Coronary artery (tissue), 2 donors: ENCODE measurements around the gene DOCK4.

Experiments
- DNase-seq: peaks from one replicate; pipeline ENCODE4 v3.0.0-alpha.2; 2017; ENCODE audit warnings: low spot score
- H3K27ac ChIP-seq, 2 donors: fragments of 200-600 bp; sonication (generic); one replicate each; pipeline ENCODE4 v1.5.1; 2016 to 2019
- H3K4me3 ChIP-seq: fragments of 200-600 bp; sonication (generic); 2 replicates; pipeline ENCODE4 v1.5.1; 2016; ENCODE audit warnings: mild to moderate bottlenecking, moderate library complexity
- CTCF ChIP-seq: fragments of 200-600 bp; sonication (generic); IDR thresholded peaks from one replicate; pipeline ENCODE4 v1.5.1; 2019; ENCODE audit warnings: antibody characterized with exemption

DOCK4 gene

DNA sequence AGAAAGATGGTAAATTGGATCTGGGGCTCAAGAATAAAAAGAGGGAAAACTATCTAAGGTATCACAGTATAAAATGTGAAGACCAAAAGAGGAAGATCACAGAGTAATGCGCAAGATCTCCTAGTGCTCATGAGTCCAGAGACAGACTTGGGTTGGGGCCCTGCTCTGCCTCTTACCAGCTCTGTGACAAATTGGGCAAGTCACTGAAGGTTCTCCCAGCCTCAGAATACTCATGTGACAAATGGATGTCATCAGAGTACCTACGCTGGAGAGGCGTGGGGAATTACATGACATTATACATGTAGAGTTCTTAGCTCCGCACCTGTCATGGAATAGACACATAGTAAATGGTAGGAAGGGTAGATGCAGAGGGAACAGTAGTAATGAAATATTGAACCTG is 124.4 kb downstream of the DOCK4 start:
- Histone ChIP-seq H3K4me3 (no peak overlapping the region), H3K27ac (peak overlapping the region in 1 of 2 donors; percentile 4)
- TF ChIP-seq CTCF, result no peak
- DNase-seq, result no peak

GRCh38 chr7:112080978-112081377 is 125.2 kb downstream of the DOCK4 start:
- Histone ChIP-seq H3K27ac (peak overlapping the region in 1 of 2 donors; percentile 75), H3K4me3 (peak overlapping the region; percentile 11)
- DNase-seq, result no peak
- TF ChIP-seq CTCF, result no peak

- Histone ChIP-seq H3K27ac (peak overlapping the region in 1 of 2 donors; percentile 34), H3K4me3 (peak overlapping the region; percentile 2)
- DNase-seq, result no peak
- TF ChIP-seq CTCF, result no peak
Measured at GRCh38 chr7:112080441-112080840, 125.8 kb downstream of the DOCK4 start.

DNA sequence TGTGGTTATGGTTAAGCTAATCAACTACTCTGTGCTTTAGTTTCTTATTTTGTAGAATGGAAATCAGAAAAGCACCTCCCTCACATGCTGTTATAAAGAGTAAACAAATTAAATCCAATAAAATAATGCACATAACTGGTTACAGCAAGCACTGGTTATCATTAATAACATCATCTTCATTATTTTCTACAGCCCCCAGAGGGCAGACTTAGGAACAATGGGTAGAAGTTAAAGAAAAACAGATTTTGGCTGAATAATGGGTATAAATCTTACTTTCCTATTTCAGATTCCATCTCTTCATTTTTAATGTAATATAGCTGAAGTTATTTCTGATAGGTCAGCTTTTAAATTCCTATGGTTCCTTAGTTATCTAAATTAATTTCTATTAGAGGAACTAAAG is 126.5 kb downstream of the DOCK4 start:
- Histone ChIP-seq H3K27ac (no peak overlapping the region), H3K4me3 (no peak overlapping the region)
- no peak for TF ChIP-seq CTCF
- DNase-seq, result no peak

DNA sequence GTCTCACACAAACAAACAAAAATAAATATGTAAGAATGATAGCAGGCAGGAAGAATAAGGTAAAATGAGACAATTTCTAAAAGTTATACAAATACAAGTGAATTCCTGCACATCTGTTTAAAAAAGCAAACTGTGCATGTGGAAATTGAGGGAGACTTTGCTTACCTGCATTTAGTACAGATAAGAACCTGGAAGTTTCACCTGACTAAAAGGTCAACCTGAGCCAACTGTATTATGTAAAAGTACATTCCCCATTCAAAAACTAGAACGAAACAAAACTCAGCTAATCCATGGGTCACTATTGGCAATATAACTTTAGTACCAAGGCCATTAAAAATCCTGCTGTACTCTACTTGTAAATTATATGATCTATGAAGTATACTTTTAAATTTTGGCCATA is 127.1 kb downstream of the DOCK4 start:
- no peak for DNase-seq
- no peak overlapping the region for H3K27ac ChIP-seq
- no peak for TF ChIP-seq CTCF
- H3K4me3 ChIP-seq, result no peak overlapping the region

GRCh38 chr7:112076324-112076723 is 129.9 kb downstream of the DOCK4 start:
- Histone ChIP-seq H3K27ac (no peak overlapping the region), H3K4me3 (no peak overlapping the region)
- no peak for TF ChIP-seq CTCF
- no peak for DNase-seq

- H3K4me3 ChIP-seq, result no peak overlapping the region
- DNase-seq, result no peak
- no peak overlapping the region for H3K27ac ChIP-seq
- TF ChIP-seq CTCF, result no peak
Measured at GRCh38 chr7:112074464-112074863, 131.7 kb downstream of the DOCK4 start.
